HG02885 (cell line): ENCODE measurements around the gene MSI2.

ENCODE experiments used
- ATAC-seq: cut with Tn5 transposase; IDR thresholded peaks from one replicate; pipeline ENCODE4 v1.9.1; 2021; ENCODE audit warnings: mild to moderate bottlenecking; ENCODE audit not compliant: unreplicated experiment, poor library complexity

MSI2 gene

DNA sequence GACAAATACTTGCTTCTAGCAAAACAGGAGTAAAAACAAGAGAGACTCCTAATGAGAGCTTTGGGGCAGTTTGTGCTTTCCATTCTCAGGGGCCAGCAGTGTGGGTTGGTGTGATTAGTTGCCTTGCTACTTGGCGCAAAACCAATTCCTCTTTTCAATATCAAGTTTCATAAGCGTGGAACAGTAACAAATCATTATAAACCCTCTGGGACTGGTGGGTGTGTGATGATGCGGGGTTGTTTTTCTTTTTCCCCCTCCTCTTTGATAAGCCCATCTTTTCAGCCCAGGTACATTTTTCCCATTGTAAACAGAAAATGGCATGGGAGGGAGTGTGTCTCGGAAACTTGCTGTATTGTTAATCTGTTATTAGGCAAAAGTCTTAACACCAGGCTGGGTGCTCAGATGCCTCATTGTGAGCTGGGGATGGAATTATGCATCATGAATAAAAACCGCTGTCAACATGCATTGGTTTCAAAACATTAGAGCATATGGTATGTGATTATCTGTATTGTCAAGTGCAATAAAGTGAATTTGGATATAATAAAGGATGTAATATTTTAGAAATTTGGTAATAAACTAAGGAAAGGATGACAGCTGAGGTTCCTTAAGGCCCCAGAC lies 322.4 kb downstream of the MSI2 start:
- no peak for ATAC-seq

DNA sequence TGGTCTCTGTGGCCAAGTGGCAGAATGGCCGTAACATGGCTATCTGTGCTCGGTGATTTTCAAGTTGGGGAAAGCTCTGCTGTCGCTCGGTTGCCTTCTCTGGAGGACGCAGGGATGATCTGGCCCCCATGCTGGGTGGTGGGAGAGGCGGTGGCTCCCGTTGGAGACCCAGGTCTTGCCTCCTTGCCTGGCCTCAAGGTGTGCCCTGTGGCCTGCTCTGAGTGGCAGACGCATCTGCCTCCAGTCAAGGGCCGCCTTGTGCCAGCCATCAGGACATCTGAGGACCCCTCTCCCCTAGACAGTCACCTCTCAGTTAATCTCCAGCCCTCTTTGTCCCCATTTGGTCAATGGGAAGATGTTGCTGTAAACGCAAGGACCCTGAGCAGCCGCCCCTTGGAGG lies 322.9 kb downstream of the MSI2 start:
- no peak for ATAC-seq

DNA sequence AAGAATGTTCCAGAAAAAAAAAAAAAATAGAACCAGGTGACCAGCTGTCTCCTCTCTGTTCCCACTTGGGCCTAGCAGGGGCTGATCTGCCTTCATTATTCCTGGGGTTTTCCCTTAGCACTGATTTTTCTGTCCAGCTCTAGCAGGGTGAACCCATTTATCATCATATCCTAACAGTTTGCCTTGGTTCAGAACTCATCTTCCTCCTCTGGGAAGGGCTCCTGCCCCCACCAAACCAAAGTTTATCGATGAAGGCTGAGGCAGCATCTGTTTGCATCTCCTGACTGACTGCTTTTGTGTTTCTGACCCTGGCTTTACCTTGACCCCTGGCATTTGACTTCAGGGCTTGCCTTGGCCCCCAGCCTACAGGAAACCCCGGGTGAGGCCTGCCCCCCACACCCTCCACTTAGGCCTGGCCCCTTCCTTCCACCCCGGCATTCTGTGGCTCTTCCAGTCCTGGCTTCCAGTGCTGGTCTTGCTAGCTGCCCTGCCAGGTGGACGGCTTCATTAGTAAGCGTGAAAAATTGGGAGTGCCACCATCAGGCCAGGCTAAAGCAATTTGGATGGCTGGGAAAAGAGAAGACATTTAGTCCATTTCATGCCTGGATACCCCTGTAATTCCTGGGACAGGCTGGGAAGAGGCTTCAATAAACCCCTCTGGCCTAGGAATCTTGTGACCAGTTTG lies 323.9 kb downstream of the MSI2 start:
- ATAC-seq, result no peak

DNA sequence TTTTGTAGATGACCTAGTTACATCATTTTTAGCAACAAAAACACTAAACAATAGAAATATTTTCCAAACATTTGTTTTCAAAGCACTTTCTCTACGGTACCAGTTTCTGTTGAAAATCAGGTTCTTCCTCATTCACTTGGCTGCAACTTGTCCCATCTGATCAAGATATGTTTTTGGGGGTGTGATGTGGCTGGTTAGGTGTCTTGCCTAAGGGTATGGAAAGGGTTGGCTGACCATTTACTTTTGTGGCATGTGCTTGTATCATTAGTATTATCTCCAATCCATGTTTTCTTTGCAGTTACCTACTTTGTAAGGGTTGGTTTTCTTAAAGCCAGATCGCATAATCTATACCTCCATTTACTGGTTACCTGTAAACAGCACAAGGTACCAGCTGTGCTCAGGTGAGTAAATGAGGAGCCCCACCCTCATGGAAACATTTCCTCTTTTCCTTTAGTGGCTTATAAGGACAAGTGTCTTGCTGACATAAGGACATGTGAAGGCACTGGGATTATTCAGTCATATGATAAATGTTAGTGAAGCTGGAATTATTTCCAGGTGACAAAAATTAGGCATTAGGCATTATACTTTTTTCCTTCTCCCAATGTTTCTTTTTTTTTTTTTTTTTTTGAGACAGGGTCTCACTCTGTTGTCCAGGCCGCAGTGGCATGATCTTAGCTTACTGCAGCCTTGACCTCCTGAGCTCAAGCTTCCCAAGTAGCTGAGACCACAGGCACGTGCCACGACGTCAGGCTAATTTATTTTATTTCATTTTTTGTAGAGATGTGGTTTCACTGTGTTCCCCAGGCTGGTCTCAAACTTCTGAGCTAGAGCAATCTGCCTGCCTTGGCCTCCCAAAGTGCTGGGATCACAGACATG lies 326.8 kb downstream of the MSI2 start:
- no peak for ATAC-seq

DNA sequence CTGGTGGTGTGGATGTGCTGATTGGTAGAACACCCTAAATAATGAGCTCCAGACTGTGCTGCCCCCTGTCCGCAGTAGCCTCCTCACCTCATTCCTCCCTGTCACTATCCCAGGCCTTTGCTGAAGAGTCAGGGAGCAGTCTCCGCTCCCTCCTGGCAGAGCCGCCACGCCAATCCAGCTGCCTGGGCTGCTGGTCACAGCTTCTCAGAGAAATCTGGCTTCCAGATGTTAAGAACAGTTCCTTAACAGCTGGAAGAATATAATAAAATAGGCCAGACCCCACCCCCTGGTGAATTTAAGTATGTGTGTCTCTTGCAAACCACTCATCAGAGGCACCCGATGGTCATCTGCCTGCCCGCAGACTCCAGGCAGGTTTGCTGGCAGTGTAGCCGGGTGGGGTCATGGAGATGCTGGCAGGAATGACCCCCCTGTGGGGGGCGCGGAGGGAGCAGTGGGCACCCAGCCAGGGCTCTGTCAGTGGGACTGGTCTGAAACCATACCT lies 327.8 kb downstream of the MSI2 start:
- no peak for ATAC-seq

DNA sequence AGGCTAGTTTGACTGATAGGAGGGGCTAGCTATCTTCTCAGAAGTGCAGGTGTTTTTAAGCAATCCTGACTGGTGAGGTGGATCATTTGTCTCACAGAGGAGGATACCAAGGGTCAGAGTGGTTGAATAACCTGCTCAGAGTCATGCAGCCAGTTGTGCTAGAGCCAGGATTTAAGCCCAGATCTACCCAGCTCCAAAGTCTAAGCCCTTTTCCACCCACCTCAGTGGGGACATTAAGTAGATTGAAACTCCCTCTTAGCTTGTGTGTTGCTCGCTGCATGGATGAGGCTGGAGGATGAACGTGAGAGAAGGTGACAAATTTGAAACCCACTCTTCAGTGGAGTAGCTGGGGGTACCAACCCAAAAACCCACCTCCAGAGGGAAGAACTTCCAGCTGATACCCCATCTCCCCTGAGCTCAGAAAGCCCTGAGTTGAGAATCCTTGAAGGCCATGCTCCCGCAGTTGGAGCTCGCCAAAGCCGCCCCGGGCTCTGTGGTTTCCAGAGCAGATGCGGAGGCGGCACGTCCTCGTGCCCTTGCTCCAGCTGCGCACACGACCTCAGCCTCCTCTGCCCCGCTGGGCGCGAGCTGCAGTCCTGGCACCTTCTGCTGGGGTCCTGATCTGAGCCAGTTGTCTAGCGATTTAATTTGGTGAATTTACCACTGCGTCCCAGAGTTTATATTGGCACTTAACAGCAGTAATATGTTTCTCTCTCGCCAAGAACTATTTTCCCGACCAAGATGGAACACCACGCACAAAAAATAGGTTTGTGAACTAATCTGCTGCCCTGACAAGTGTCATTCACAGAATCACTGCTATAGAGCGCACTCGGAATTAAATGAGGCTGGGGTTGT lies 329.2 kb downstream of the MSI2 start:
- no peak for ATAC-seq

DNA sequence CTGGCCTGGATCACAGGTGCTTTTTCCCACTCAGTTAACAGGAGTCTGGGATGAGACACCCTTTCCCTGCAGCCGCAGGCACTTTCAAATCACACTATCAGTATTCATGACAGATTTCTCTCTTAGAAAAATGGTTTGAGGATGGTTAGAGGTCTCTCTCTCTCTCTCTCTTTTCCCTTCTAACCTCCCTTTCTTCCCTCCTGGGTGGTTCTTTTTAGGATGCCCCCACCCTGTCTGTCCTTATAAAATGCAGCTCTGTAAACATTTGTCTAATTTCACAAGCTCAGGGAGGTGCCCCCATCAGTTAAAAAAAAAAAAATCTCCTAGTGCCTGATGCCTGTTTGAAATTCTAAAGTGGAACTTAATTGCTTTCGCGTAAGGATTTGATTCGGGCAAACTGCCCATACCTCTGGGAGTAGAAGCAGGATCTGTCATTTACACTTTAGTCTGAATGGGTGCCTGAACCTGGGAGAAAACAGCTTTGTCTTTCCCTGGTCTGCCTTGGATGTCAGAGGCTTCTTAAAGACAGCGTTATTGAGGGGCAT lies 329.9 kb downstream of the MSI2 start:
- ATAC-seq, result no peak

DNA sequence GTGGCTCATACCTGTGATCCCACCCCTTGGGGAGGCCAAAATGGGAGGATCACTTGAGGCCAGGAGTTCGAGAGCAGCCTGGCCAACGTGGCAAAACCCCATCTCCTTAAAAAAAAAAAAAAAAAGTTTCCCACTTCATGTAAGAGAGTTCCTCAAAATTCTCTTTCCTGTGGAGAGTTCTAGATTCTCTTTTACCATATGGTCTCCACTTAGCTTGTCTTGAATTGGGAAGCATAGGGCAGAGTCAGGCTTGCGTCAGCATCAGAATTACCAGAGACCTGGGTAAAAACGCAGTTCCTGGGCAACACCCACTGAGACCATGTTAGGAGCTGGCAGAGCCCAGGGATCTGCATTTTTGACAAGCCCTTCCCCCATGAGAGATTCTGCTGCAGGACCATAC lies 330.4 kb downstream of the MSI2 start:
- no peak for ATAC-seq

DNA sequence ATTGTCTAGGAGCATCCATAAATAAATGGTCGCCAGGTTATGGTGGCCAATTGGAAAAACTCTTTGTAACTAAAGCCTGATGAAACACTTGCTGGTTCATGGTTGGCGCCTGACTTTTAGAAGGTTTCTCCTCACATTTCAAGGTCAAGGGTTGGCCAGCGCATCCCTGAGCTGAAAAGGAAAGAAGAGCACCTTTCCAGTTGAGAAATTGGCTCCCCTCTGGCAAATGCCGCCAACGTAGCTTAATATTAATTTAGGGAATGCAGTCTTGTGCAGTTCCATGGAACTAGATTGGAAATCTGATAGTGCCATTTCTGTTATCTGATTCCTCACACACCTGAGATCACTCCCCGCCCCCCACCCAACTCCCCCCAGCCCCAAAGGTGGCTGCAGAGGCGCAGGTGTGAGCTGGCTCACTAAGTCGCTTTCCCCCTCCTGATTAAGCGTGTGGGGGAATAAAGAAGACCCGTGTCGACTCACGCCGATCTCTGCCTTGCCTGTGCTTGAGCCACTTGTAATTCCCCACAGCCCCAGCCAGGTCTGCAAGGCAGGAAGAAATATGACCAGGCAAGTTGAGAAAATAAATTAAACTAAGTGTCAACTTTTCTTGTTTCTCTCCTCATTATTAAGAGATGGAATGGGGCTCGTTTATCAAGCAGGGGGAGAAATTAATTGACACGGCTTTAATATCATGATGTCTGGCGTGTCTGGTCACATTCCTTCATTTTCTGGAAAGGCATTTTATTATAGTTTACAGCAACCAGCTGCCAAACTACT lies 331.1 kb downstream of the MSI2 start:
- no peak for ATAC-seq

DNA sequence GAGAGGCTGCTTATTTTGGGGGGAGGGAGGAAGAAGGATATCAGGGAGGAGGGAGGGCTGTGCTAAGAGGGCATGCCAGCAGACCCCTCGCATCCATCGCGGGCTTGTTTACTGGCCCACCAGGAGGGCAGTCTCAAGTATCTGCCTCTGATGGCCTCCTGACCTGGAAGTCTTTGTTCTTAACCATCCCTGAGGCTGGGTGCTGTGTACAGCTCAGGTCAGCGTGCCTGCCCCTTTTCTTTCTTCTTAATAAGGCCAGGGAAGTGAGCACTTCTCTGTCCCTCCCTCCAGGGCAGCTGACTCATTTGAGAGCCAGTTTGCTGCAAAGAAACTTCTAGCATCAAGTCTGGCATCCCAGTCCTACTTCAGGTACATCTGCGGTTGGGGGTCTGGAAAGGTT lies 331.8 kb downstream of the MSI2 start:
- ATAC-seq, result no peak

DNA sequence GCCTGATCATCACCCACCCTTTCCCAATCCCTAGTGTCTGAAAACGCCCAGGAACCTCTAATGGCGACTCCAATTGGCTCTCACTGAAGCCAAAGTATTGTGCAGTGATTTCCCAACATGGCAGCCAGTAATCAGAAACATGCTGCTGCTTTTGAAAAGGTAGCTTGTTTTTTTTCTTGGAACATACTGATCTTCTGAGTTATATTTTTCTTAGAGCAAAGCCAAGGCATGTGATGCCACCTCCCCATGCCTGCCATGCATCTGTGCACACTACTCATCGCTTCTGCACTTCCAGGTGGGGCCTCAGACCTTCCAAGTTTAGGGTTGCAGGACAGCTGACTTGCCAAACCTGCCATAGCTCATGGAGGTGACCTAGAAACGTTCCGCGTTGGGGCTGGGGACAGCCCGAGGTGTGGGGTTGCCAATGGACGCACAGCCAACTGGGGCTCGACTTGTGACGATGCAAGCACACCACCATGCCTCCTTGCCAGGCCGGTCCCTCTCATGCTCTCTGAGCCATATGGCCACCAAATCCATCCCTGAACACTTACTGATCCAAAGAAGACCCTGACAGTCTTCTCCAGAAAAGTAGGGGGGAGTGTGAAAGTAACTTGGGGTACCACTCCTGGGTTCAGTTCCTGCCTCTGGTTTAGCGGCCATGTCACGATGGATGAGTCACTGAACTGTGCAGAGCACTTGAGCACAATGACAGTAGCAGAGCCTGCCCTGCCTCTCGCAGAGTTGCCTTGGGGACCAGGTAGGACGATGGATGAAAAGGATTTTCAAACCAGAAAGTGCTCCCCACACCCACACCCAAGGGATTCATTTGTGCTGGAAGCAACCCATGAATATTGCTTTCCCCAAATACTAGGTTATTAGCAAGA lies 333.1 kb downstream of the MSI2 start:
- no peak for ATAC-seq

DNA sequence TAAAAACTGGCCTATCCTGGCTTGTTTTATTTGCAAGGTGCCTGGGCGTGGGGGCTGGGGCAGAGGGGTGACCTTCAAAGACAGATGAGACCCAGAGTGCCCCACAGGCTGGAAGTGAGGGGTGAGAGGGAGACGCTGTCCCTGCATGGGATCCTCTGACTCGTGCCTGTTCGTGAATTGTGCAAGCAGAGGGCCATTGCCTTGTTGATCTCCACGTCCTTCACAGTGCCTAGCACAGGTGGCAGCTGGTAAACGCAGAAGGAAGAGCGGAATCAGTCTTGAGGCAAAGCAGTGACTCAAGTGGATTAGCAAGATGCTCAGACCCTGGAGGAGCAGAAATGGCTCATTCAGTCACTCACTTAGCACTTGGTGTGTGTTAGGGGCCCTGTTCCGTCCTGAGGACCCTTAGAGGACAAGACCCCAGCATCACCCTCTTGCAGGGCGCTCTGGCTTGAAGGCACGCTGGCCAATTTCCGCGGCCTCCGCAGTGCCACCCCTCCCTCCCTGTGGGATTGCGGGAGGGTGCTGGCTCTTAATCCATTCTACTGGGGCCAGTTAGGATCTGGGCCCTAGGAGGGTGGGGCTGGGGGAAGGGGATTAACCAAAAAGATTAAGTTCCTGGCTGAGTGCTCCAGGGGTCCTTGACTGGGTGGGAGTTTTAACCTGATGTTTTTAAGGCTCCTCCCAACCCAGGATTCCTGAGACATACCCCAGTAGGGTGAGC lies 337.6 kb downstream of the MSI2 start:
- no peak for ATAC-seq

DNA sequence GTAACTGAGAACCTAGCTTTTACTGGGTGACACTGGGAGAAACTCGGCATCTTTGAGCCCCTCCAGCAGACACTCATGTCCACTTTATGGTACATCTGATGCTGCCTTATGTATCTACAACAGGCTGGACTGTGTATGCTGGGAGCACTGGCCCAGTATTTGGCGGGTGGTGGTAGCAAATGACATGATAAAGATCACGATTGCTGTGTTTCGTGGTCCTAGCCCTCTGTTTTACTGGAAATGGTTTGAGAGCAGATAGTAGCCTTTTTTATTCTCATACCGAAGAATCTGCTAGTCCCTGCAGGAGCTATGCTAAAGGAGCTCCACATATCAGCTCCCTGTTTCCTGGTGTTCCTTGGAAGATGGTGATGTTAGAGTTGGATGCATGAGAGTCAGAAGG lies 338.4 kb downstream of the MSI2 start:
- no peak for ATAC-seq

DNA sequence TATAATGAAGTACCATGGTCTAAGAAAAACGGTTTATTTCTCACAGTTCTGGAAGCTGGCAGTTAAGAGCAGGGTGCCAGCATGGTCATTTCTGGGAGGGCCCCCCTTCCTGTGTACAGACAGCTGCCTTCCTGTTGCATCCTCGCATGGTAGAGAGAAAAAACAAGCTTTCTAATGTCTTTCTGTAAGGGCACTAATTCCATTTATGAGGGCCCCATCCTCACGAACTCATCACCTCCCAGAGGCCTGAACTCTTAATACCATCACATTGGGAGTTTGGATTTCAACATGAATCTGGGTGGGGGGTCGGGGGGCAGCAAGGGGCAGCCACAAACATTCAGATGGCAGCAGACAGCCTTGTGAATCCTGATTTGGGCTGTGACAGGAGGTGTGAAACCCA lies 339.1 kb downstream of the MSI2 start:
- no peak for ATAC-seq

DNA sequence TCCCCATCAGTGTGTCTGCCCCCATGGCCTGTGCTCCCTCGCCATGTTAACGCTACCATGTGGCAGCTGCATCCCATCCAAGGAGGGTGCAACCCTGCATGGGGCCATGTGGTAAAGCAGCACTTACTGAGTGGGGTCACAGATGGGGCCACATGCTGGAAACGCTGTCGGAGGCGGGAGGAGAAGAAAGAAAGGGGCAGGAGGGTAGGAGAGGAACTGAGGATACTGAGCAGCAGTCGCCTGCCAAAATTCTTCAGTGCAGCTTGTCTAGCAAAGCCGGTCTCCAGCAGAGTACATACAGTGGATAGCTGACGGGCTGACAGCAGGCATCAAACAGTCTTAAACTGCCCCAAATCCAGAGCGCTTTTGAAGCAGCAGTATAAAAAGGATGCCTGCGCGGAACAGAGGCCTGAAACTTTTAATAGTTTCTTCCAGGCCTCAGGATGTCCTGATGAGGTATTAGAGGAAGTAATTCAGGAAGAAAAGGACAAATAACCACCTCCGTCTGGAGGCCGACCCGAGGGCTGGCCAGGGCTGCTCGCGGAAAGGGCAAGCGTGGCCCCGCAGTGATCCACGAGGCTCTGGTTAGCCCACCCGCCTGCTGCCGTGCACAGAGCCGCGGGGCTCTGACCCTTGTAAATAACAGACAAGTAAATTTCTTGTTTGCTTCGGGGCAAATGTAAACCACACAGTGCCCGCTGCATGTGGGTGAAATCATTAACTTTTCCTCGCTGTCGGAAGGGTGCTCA lies 339.8 kb downstream of the MSI2 start:
- ATAC-seq, result no peak

DNA sequence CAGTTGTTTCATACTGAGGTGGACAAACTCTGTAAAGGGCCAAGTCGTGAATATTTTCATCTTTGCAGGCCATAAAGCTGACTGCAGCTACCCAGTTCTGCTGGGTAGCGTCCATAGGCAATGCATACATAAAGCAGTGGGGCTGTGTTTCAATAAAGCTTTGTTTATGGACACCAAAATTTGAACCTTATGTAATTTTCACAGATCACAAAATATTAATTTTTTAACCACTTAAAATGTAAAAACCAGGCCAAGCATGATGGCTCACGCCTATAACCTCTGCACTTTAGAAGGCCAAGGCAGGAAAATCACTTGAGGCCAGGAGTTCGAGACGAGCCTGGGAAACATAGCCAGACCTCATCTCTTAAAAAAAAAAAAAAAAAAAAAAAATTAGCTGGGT lies 340.8 kb downstream of the MSI2 start:
- no peak for ATAC-seq
